Measurements from ENCODE around the gene EIF2AK2. TPM values are rescaled to one million over a fixed set of nuclear protein-coding genes. Genes with fewer than 3 reads are reported as not detected.

The EIF2AK2 gene
- total RNA-seq, 4 donors from 2014 or later = 23.7 to 28.4 (median 27.8) TPM

GRCh38 chr2:37060446-37060845 is 96.3 kb downstream of the EIF2AK2 start:
- Histone ChIP-seq H3K27ac (replicated peaks in 1 of 4) (no peak overlapping the region), H3K4me3 (no peak overlapping the region), H3K4me1 (no peaks in the 10 kb centered on the region), H3K36me3 (peaks cover 54 to 96% (median 76%) of the 10 kb centered on the region in 4 donors), H3K27me3 (no peaks in the 10 kb centered on the region), H3K9me3 (no peaks in the 10 kb centered on the region)
- DNase-seq (ENCODE audit: extremely low spot score) = no peak
- TF ChIP-seq POLR2AphosphoS5 (IDR thresholded peaks at IDR 0.05) (no peak), POLR2A (IDR thresholded peaks at IDR 0.05; ENCODE audit: low read depth) (no peak), EP300 (IDR thresholded peaks at IDR 0.05) (no peak), CTCF (IDR thresholded peaks at IDR 0.05) (no peak)
- 87% methylated on average over 7 of the region's 7 CpGs for WGBS
- intact Hi-C loops (cut with DNase I) = no loop called here

- 93% methylated on average over 3 of the region's 3 CpGs for WGBS
- no peak overlapping the region for H3K27ac ChIP-seq (replicated peaks in 1 of 4)
- TF ChIP-seq POLR2A (IDR thresholded peaks at IDR 0.05; ENCODE audit: low read depth) (no peak), EP300 (IDR thresholded peaks at IDR 0.05) (no peak), CTCF (IDR thresholded peaks at IDR 0.05) (no peak), POLR2AphosphoS5 (IDR thresholded peaks at IDR 0.05) (no peak)
- H3K4me1 ChIP-seq = no peaks in the 10 kb centered on the region
- no peak for DNase-seq (ENCODE audit: extremely low spot score)
- intact Hi-C loops (cut with DNase I) = no loop called here
- no peaks in the 10 kb centered on the region for H3K27me3 ChIP-seq
- no peaks in the 10 kb centered on the region for H3K9me3 ChIP-seq
- H3K36me3 ChIP-seq = peaks cover 49 to 96% (median 75%) of the 10 kb centered on the region in 4 donors
- no peak overlapping the region for H3K4me3 ChIP-seq
Measured at GRCh38 chr2:37059841-37060240, 96.9 kb downstream of the EIF2AK2 start.

GRCh38 chr2:37052600-37053332 is 104.0 kb downstream of the EIF2AK2 start:
- H3K36me3 ChIP-seq = peaks cover 52 to 92% (median 67%) of the 10 kb centered on the region in 4 donors
- no peaks in the 10 kb centered on the region for H3K27me3 ChIP-seq
- H3K9me3 ChIP-seq = no peaks in the 10 kb centered on the region
- H3K4me3 ChIP-seq = no peak overlapping the region
- H3K27ac ChIP-seq (replicated peaks in 1 of 4) = no peak overlapping the region
- 92% methylated on average over 5 of the region's 5 CpGs for WGBS
- TF ChIP-seq EP300 (IDR thresholded peaks at IDR 0.05) = no peak
- no peak for TF ChIP-seq CTCF (IDR thresholded peaks at IDR 0.05)
- no peak for TF ChIP-seq POLR2AphosphoS5 (IDR thresholded peaks at IDR 0.05)
- no peak for TF ChIP-seq POLR2A (IDR thresholded peaks at IDR 0.05; ENCODE audit: low read depth)
- intact Hi-C loops (cut with DNase I) = no loop called here
- DNase-seq (ENCODE audit: extremely low spot score) = no peak
- H3K4me1 ChIP-seq = no peaks in the 10 kb centered on the region

Other genes starting within 250 kb of the EIF2AK2 start
- gene STRN, start 190.4 kb downstream of the EIF2AK2 start, total RNA-seq = 10 to 100 TPM; 17.6 to 21.8 (median 20.0) TPM
- gene HEATR5B, start 72.6 kb downstream of the EIF2AK2 start, total RNA-seq = 10 to 100 TPM; 14.6 to 21.2 (median 16.7) TPM
- gene GPATCH11, start 72.5 kb downstream of the EIF2AK2 start, total RNA-seq = 10 to 100 TPM in 1 of 4 donors, 1 to 10 TPM in 3; 5.0 to 10.8 (median 6.5) TPM
- gene SULT6B1, start 31.7 kb upstream of the EIF2AK2 start, total RNA-seq = not detected
- gene CEBPZOS, start 39.5 kb upstream of the EIF2AK2 start, total RNA-seq = 10 to 100 TPM; 25.2 to 31.6 (median 28.2) TPM
- gene CEBPZ, start 74.6 kb upstream of the EIF2AK2 start, total RNA-seq = 10 to 100 TPM; 22.4 to 34.5 (median 30.0) TPM
- 10 to 100 TPM; 12.3 to 16.3 (median 13.4) TPM for gene NDUFAF7, start 74.7 kb upstream of the EIF2AK2 start, total RNA-seq
- 10 to 100 TPM; 31.8 to 47.3 (median 36.3) TPM for gene PRKD3, start 167.9 kb upstream of the EIF2AK2 start, total RNA-seq
- 1 to 10 TPM; 1.2 to 5.1 (median 4.0) TPM for gene QPCT, start 187.7 kb upstream of the EIF2AK2 start, total RNA-seq